Measurements from ENCODE around the gene CENPO.
"Not testable (repeated sequence)": the region's sequence is repeated elsewhere in the genome, so short reads cannot be mapped to it uniquely, and the experiment has no call there.

Gene CENPO

GRCh38 chr2:24834733-24835395 is 41.6 kb downstream of the CENPO start:
- H3K4me3 ChIP-seq (replicated peaks; ENCODE audit: insufficient read depth, low read length): no peak overlapping the region
- DNase-seq (ENCODE audit: low read depth in 1 of 2, low spot score in 1 of 2): no peak
- no peak overlapping the region for H3K27ac ChIP-seq (replicated peaks)
- no peaks in the 10 kb centered on the region for H3K27me3 ChIP-seq (ENCODE audit: insufficient read depth, poor library complexity, severe bottlenecking)
- TF ChIP-seq SPI1 (IDR thresholded peaks at IDR 0.05; ENCODE audit: borderline replicate concordance, low read depth) (no peak), CTCF (IDR thresholded peaks at IDR 0.05; ENCODE audit: insufficient read depth, low read length) (no peak), POLR2AphosphoS5 (IDR thresholded peaks at IDR 0.05; ENCODE audit: low read depth) (no peak), GABPA (IDR thresholded peaks at IDR 0.05; ENCODE audit: low read depth) (no peak), REST (IDR thresholded peaks at IDR 0.05; ENCODE audit: insufficient replicate concordance, low read depth) (no peak)

- not testable (repeated sequence) for H3K27ac ChIP-seq (replicated peaks); H3K27me3 ChIP-seq (ENCODE audit: insufficient read depth, poor library complexity, severe bottlenecking); DNase-seq (ENCODE audit: low read depth in 1 of 2, low spot score in 1 of 2); H3K4me3 ChIP-seq (replicated peaks; ENCODE audit: insufficient read depth, low read length)
Measured at GRCh38 chr2:24835411-24835810, 42.2 kb downstream of the CENPO start.

GRCh38 chr2:24836206-24836605 is 43.0 kb downstream of the CENPO start:
- Histone ChIP-seq H3K27ac (replicated peaks) (no peak overlapping the region), H3K27me3 (ENCODE audit: insufficient read depth, poor library complexity, severe bottlenecking) (no peaks in the 10 kb centered on the region), H3K4me3 (replicated peaks; ENCODE audit: insufficient read depth, low read length) (no peak overlapping the region)
- TF ChIP-seq CTCF (IDR thresholded peaks at IDR 0.05; ENCODE audit: insufficient read depth, low read length) (no peak), SPI1 (IDR thresholded peaks at IDR 0.05; ENCODE audit: borderline replicate concordance, low read depth) (no peak), POLR2AphosphoS5 (IDR thresholded peaks at IDR 0.05; ENCODE audit: low read depth) (no peak)
- no peak for DNase-seq (ENCODE audit: low read depth in 1 of 2, low spot score in 1 of 2)

GRCh38 chr2:24836706-24837105 is 43.5 kb downstream of the CENPO start:
- no peak for DNase-seq (ENCODE audit: low read depth in 1 of 2, low spot score in 1 of 2)
- Histone ChIP-seq H3K4me3 (replicated peaks; ENCODE audit: insufficient read depth, low read length) (no peak overlapping the region), H3K27me3 (ENCODE audit: insufficient read depth, poor library complexity, severe bottlenecking) (no peaks in the 10 kb centered on the region), H3K27ac (replicated peaks) (no peak overlapping the region)
- TF ChIP-seq POLR2AphosphoS5 (IDR thresholded peaks at IDR 0.05; ENCODE audit: low read depth): no peak
- TF ChIP-seq SPI1 (IDR thresholded peaks at IDR 0.05; ENCODE audit: borderline replicate concordance, low read depth): no peak
- TF ChIP-seq GABPA (IDR thresholded peaks at IDR 0.05; ENCODE audit: low read depth): no peak
- TF ChIP-seq REST (IDR thresholded peaks at IDR 0.05; ENCODE audit: insufficient replicate concordance, low read depth): no peak
- TF ChIP-seq CTCF (IDR thresholded peaks at IDR 0.05; ENCODE audit: insufficient read depth, low read length): no peak
